Mucosa of gallbladder (tissue), 1 donor: Measurements from ENCODE around the gene DDX31. TPM values are rescaled to one million over a fixed set of nuclear protein-coding genes. Genes with fewer than 3 reads are reported as not detected.
"Not testable (repeated sequence)": the region's sequence is repeated elsewhere in the genome, so short reads cannot be mapped to it uniquely, and the experiment has no call there.

Source experiments
- DNase-seq: peaks from one replicate; pipeline ENCODE4 v3.0.0-alpha.2; 2020; ENCODE audit warnings: low spot score
- total RNA-seq: library from RNA; stranded (reverse); gene quantifications from one replicate; pipeline ENCODE4 v1.2.1, GENCODE V29; 2021
- donor health status: DM: no; HTN: no; CAD: no.

DDX31 gene
- total RNA-seq = 11.3 TPM

GRCh38 chr9:132669698-132670456, at the start of gene DDX31:
TSS of gene DDX31 (minus strand) at chr9:132669983. CDS start at chr9:132669934, 49 bp downstream.
- peak; percentile 85 for DNase-seq

- not testable (repeated sequence) for DNase-seq
Measured at GRCh38 chr9:132718381-132718928, 48.7 kb upstream of the DDX31 start.

GRCh38 chr9:132717326-132717945, 47.7 kb upstream of the DDX31 start:
- DNase-seq = no peak

- no peak for DNase-seq
Measured at GRCh38 chr9:132716007-132716406, 46.2 kb upstream of the DDX31 start.

DNA sequence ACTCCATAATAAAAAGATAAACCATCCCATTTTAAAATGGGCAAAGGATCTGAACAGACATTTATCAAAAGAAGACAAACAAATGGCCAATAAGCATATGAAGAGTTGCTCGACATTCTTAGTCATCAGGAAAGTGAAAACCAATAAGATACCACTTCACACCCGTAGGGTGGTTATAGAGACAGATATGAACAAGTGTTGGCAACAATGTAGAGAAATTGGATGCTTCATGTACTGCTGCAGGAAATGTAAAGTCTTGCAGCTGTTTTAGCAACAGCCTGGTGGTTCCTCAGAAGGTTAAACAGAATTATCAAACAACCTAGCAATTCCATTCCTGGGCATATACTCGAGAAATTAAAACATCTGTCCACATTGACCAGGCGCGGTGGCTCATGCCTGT, 43.0 kb upstream of the DDX31 start:
- no peak for DNase-seq

- no peak for DNase-seq
Measured at GRCh38 chr9:132711846-132712245, 42.1 kb upstream of the DDX31 start.

DNA sequence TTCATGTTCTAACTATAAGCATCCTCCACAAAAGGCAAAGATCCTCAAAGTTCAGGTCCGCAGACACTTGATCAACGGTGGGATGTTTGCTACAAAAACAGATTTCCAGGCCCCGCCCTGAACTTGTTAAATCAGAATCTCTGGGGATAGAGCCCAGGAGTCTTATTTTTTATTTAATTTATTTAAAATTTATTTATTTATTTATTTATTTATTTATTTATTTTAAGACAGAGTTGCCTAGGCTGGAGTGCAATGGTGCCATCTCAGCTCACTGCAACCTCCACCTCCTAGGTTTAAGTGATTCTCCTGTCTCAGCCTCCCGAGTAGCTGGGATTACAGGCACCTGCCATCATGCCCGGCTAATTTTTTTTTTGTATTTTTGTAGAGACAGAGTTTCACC, 41.4 kb upstream of the DDX31 start:
- DNase-seq = not testable (repeated sequence)

- no peak for DNase-seq
Measured at GRCh38 chr9:132710333-132710732, 40.5 kb upstream of the DDX31 start.

GRCh38 chr9:132708769-132709430, 39.1 kb upstream of the DDX31 start:
- DNase-seq = no peak

- DNase-seq = no peak
Measured at GRCh38 chr9:132708239-132708638, 38.5 kb upstream of the DDX31 start.

- no peak for DNase-seq
Measured at GRCh38 chr9:132703336-132703735, 33.6 kb upstream of the DDX31 start.

GRCh38 chr9:132702254-132702653, 32.5 kb upstream of the DDX31 start:
- DNase-seq = no peak

DNA sequence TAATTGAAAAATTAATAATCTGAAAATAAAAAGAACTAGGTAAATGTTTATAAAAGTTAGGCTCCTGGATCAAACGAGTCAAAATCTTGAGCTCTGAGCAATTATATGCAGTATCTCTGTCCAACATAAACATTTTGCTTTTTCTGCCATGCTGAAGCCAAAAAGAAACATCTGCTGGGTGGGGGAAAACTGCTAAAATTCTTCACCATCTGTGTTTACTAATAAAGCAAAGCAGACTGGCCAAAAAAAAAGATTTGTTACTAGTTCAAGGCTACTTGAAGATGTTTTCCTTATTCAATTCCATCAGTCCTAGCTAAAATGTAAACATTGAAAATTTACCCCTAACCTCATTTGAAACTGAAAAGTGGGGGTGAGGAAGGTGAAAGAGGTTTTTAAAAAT, 30.2 kb upstream of the DDX31 start:
- DNase-seq = no peak

GRCh38 chr9:132698989-132699388, 29.2 kb upstream of the DDX31 start:
- DNase-seq = peak; percentile 42

GRCh38 chr9:132697230-132697629, 27.4 kb upstream of the DDX31 start:
- no peak for DNase-seq

- DNase-seq = no peak
Measured at GRCh38 chr9:132694144-132694543, 24.4 kb upstream of the DDX31 start.

DNA sequence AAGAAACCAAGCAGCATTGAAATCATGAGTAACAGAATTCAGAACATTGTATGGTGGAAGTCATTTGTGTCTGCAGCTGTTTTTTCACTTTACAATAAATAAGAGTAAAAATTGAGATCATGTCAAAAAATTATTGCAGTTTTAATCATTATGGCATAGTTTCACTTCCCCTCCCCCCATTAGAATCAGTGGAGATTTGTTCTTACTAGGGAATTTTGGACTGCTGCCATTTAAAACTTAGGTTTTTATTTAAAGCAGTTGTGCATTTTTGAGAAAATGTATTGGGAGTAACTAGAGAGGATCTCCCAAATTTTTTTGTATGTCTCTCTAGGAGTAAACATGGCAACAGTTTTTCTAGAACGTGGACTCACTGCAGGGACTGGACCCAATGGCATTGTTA, 20.9 kb upstream of the DDX31 start:
- no peak for DNase-seq

- no peak for DNase-seq
Measured at GRCh38 chr9:132683873-132684272, 14.1 kb upstream of the DDX31 start.

DNA sequence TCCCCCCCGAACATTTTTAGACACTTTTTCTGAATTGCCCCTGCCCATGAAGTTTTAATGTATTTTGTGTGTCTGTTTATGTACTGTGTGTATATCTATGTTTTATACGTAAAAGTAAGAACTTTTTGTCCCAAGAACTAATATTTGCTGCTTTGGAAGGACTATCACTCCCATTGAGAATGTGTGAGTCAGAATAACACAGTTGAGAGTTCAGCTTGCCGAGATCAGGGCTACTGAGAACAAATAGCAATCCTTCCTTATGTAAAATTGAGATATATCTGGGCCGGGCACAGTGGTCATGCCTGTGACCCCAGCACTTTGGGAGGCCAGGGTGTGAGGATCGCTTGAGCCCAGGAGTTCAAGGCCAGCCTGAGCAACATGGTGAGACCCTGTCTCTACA, 11.8 kb upstream of the DDX31 start:
- no peak for DNase-seq

- no peak for DNase-seq
Measured at GRCh38 chr9:132679946-132680625, 10.3 kb upstream of the DDX31 start.

DNA sequence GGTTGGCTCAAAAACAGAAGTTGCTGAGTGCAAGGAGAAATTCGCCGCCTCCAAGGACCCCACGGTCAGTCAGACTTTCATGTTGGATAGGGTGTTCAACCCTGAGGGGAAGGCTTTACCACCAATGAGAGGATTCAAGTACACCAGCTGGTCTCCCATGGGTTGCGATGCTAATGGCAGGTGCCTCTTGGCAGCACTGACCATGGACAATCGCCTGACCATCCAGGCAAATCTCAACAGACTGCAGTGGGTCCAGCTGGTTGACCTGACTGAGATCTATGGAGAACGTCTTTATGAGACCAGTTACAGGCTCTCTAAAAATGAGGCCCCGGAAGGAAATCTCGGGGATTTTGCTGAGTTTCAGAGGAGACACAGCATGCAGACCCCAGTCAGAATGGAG, 8.2 kb upstream of the DDX31 start:
- no peak for DNase-seq

DNA sequence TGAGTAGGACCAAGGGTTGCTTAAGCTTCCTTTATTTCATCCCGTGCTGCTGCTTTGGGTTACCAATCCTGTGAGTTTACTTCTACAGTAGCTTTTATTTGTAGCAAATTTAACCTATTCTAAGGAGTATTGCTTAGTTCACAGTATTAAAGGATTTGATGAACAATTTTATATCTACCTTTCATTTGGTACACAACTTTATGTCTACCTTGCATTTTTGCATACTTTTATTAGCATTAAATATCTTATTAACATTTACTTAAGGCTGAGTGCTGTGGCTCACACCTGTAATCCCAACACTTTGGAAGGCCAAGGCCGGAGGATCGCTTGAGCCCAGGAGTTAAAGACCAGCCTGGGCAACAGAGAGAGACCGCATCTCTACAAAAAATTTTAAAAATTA, 4.7 kb upstream of the DDX31 start:
- DNase-seq = no peak
